Stimulated activated CD4-positive, alpha-beta T cell treated with anti-CD3 and anti-CD28 coated beads, Interleukin-1b, Interleukin-23, amount 100 ng/mL, for 4 hours (primary cell): Measurements from ENCODE around the gene MAML2.

Experiments used
- DNase-seq, 2 donors: peaks; one replicate each; pipeline ENCODE4 v3.0.0-alpha.2; 2020; ENCODE audit warnings: low read depth in 2 of 2

The MAML2 gene

DNA sequence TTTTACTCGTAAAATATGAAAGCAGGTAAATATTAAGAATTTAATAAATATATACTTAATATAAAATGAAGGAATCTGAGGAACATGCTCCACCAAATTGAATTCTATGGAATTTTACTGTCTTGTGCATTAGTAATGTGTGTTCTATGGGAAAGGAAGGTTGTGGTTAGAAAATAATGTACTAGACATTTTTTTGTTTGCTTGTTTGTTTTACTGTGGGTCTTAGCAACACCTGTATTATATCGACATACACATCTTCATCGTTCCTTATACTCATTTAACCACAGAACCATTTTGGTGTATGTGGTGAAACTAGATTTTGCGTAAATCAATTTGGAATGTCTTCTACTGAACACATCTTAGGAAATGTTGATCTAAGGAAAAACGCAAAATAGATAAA is 304.9 kb downstream of the MAML2 start:
- DNase-seq, result no peak

- no peak for DNase-seq
Measured at GRCh38 chr11:96037405-96037949, 305.5 kb downstream of the MAML2 start.

GRCh38 chr11:96036863-96037262 is 306.1 kb downstream of the MAML2 start:
- no peak for DNase-seq

DNA sequence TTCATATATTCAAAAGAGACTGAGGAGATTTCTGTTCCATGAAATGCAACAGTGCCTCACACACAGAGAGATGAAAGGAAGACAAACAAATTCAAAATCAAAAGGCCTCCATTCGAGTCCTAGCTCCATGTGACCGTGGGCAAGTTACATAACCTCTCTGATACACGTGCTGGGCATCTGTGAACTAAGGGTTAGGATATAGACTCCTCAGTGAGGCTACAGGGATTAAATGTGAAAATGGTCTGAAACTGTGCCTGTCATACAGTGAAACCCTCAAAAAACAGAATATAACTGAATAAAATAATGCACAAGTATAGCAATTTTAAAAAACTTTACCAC is 307.3 kb downstream of the MAML2 start:
- DNase-seq, result no peak

DNA sequence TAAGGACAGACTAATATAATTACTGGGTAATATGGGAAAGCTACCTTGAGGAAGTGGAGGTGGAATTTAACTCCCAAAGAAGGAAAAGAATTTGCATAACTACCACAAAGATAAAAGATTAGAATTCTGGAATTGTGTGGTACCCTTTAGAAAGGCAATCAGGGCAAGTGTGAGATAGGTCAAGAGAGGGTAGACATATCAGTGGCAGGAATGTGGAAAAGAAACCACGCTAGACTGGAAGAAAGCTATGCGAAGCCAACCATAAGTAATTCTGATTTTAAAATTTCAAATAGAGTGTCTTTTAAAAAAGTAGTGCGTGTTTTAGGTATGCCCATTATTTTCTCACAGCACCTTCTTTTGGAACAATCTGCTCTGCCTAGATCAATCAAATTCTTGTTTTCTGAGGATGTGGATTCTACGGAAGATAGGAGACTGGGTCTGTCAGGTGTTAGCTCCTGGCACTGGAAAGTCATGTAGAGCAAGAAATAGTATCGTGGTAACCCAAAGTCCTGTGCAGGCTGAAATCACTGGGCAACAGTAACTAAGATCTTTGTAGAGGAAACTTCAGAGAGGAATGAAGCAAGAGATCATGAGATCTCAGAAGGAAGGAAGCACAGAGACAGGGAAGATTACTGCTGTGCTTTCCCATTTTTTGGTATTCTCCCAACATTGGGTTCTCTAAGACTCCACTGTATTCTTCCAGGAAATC is 307.8 kb downstream of the MAML2 start:
- DNase-seq, result no peak

DNA sequence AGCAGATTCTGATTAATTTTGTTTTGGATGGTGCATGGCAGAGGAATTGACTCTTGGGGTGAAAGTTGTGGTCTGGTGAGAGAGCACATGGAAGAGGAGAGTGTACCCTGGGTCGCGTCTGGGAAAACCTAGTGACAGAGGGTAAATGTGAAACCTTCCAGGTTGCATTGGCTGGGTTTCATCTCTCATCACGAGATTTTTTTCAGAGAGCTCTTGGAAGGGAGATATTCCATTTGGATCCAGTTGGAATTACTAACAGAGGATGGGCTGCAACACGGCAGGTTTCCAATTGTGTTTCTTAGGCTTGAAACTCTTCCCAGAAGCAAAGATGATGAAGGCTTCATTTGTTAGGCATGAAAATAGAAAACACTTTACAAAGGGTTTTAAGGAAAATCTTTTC is 309.4 kb downstream of the MAML2 start:
- DNase-seq, result no peak

- DNase-seq, result no peak
Measured at GRCh38 chr11:96033095-96033494, 309.9 kb downstream of the MAML2 start.

DNA sequence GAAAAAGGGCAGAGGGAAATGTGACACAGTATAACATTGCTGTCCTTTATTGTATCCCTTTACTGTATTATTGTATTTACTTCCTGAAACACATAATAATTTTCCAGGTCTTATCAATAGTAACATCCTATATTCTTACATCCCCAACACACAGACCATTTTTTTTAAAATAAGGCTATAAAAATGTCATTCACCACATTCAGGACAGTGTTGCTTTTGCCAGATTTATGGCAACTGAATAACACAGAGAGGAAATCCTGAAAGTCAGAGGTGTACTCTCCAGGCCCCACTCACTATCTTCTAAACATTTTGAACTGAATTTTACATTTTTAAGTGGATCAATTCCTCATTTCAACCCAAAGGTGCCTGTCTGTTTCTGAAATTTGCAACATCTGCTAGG is 314.2 kb downstream of the MAML2 start:
- no peak for DNase-seq

- no peak for DNase-seq
Measured at GRCh38 chr11:96027021-96027420, 316.0 kb downstream of the MAML2 start.

DNA sequence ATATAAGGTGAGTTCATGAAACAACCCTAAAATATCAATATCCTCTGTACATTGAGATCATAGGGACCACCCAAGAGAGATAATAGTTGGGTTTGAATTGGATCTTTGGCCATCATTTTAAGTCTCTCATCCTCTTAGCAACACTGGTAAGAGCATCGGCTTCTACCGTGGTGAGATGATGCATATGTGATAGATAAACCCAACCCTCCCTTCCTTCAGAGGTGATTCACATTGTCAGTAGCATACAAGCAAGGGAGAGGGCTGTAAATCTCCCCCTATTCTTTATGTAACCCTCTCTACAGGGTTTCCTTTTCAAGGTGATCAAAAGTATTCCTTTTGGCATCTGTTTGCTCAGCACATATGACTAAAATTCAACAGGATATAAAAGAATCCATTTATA is 316.7 kb downstream of the MAML2 start:
- DNase-seq, result no peak

GRCh38 chr11:96024666-96025065 is 318.3 kb downstream of the MAML2 start:
- no peak for DNase-seq

DNA sequence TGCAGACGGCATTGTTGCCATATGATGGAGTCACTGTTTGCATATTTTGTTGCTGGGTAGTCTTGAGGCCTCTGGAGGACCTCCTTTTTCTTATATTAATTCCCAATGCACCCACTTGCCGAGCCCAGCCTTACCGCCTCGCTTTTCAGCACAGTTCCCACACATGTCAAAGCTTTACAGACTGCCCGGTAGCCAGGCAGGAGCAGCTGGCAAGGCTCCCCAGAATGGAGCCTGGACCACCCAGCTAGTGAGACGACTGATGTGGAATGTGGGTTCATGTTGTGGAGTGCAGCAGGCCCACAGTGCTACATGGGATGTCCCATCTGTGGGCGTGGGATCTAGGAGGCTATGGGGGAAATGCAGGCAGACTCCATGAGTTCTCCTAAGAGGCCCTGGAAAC is 319.7 kb downstream of the MAML2 start:
- DNase-seq, result no peak

DNA sequence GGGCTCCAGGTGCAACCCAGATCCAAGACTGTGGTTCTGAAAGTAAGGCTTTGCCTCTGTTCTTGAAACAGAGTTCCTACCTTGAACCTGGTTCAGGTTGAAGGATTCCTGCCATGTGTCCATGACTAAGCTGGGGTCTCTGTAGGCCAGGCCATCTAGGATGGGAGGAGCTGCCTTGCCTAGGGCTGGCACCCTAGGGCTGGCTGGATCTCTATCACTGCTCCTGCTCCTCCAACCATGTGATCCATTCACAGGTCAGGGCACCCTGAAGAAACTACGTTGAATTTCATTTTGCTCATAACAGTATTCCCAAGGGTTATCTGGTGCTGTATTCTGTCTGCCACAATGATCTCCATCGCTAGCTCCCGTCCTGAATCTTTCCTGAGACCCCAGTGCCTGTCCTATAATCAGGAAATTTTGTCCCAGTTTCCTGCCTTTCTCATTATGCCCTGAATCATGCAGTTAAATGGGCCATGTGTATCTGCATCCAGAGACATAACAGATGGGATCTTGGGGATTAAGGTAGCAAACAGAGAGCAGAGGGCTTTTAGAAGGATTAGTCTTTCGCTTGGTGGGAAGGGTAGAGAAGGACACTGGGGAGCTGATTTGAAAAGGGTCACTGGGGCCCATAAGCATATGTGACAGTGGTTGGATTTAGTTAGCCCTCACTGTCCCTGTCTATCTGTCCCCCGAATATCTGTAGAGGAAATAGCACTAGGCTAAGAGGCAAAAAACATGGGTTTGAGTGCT is 320.9 kb downstream of the MAML2 start:
- no peak for DNase-seq

DNA sequence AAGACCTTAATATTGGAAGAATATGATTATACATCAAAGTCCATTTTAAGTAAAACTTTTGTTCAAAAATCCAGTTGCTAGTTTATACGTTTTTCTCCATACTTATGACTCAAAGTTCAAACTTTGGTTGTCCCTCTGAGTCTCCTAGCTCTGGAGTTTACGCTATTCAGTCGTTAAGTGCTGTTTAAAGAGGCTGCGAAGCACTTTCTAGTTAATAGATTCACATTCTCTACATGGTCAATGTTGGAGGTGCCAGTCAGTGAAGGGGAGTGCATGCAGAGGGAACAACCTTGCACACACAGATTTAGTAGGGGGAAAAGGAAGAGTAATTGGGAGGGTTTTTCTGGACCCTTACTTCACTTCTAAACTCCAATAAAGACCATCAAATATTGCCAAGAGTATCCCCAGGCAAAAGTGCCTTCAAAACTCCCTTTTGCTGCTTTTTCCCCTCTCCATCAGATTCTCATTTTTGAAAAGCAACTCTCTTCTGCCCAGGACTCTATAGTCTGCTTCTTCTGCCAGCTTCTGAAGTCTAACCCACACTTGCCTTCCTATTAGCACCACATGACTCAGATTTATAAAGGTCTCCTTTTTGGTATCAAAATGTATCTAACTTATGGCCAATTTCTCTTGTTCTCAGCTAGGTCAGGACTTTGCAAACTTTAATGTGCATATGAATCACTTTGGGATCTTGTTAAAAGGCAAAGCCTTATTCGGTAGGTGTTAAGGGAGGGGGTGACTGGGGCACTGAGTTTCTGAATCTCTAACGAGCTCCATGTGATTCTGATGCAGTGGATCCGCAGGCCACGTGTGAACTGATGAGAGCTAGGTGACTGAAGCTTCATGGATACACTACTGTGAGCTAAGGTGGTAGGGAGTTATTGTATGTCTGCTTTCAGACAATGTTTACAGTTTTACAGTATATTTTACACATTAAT is 322.9 kb downstream of the MAML2 start:
- DNase-seq, result no peak

- DNase-seq, result no peak
Measured at GRCh38 chr11:96019281-96019680, 323.7 kb downstream of the MAML2 start.

DNA sequence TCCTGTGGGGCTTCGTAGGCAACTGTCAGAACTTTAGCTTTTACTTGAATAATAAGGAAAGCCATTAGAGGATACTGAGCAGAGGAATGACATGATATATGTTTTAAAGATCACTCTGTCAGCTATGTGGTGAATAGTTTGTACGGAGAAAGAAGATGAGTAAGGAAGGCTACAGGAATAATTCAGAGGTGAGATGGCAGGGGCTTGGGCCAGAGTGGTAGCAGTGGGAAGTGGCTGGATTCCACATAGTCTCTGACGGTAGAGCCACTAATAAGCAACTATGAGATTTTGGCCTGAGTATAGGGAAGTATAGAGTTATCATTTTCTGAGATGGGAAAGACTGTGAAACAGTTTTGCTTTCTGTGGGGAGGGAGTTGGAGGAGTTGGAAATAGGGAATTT is 325.1 kb downstream of the MAML2 start:
- no peak for DNase-seq

DNA sequence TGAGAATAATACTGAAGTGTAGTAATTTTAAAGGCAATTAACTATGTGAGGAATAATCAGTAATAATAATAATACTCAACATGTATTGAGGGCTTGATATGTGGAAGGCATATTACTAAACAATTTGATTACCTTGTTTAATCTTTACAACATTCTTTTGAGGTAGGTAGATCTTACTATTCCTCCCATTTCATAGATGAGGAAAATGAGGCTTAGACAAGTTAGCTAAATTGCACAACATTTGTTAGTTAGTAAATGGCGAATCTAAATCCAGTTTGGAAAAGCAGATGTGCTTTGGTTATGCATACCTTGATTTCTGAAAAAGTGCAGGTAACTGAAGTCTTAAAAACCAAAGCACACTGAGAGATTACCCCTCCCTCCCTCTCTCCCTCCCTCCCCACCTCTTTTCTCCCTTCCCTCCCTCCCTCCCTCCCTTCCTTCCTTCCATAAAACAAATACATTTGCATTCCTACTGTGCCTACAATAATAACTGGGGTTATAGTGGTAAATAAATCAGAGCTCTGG is 326.0 kb downstream of the MAML2 start:
- no peak for DNase-seq

DNA sequence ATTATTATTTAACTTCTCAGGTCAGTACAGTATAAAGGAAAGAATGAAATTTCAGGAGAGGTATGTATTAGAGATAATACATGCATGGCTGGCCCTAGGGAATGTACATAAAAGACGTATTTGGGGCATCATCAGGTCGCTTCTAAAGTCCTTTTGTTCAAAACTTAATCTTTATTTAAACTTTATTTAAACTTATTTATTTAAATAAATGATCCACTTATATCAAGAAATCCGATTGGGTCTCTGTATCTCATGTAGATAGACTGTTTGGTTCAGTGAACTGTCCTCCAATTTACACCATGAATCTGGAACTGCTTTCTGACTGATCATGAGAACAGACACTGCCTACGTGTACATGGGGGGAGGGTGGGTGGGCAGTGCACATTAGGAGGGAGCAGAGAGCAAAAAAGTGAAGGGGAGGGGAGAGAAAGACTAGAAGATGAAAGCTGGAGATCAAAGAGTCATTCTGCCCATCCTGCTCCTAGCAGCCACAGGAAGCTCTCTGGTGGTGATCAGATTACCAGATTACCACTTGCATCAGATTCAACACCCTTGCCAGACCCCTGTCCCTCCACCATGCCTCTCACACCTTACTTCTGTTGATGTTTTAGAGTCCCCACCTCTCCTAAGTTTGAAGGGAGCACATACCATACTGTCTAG is 327.0 kb downstream of the MAML2 start:
- no peak for DNase-seq

GRCh38 chr11:96014217-96014616 is 328.8 kb downstream of the MAML2 start:
- peak in 1 of 2 donors; percentile 37 for DNase-seq

- DNase-seq, result no peak
Measured at GRCh38 chr11:96013461-96014213, 329.4 kb downstream of the MAML2 start.
